ENCODE measurements around the gene SNAPIN.

- TF ChIP-seq, protein P1, sequence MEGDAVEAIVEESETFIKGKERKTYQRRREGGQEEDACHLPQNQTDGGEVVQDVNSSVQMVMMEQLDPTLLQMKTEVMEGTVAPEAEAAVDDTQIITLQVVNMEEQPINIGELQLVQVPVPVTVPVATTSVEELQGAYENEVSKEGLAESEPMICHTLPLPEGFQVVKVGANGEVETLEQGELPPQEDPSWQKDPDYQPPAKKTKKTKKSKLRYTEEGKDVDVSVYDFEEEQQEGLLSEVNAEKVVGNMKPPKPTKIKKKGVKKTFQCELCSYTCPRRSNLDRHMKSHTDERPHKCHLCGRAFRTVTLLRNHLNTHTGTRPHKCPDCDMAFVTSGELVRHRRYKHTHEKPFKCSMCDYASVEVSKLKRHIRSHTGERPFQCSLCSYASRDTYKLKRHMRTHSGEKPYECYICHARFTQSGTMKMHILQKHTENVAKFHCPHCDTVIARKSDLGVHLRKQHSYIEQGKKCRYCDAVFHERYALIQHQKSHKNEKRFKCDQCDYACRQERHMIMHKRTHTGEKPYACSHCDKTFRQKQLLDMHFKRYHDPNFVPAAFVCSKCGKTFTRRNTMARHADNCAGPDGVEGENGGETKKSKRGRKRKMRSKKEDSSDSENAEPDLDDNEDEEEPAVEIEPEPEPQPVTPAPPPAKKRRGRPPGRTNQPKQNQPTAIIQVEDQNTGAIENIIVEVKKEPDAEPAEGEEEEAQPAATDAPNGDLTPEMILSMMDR (IDR thresholded peaks at IDR 0.05; ENCODE audit: low read depth, low read length) = no peak
- no peak for TF ChIP-seq MAX (IDR thresholded peaks at IDR 0.05; ENCODE audit: low read depth, low read length)
- TF ChIP-seq POLR2A (IDR thresholded peaks at IDR 0.05; ENCODE audit: extremely low read depth, insufficient read length) = no peak
- no peak for TF ChIP-seq MYC (IDR thresholded peaks at IDR 0.05; ENCODE audit: low read depth, low read length)
Measured at GRCh38 chr1:153627715-153628626, 30.5 kb upstream of the SNAPIN start, which contains the start of gene S100A1.
